HepG2 (cell line): ENCODE measurements around the gene NCS1.

Source experiments
- CTCF ChIP-seq: sonication (generic); formaldehyde crosslinking; IDR thresholded peaks from 2 replicates; pipeline ENCODE4 v1.5.0; 2020; ENCODE audit warnings: mild to moderate bottlenecking, missing genetic modification reagents, moderate library complexity
- ELF3 ChIP-seq: IDR thresholded peaks from 2 replicates; pipeline ENCODE4 v1.6.1; 2016; ENCODE audit warnings: missing genetic modification reagents, missing compliant biosample characterization
- HNF4A ChIP-seq: sonication (generic); formaldehyde crosslinking; IDR thresholded peaks from 2 replicates; pipeline ENCODE4 v1.4.0; 2020; ENCODE audit warnings: missing genetic modification reagents
- PCBP1 ChIP-seq: fragments of 200-400 bp; formaldehyde crosslinking; IDR thresholded peaks from 2 replicates; pipeline ENCODE4 v1.6.1; 2017; ENCODE audit warnings: mild to moderate bottlenecking, low read depth, low read length, borderline replicate concordance
- SAFB2 ChIP-seq: sonication (generic); formaldehyde crosslinking; IDR thresholded peaks from 2 replicates; pipeline ENCODE4 v1.5.1; 2020; ENCODE audit warnings: missing genetic modification reagents, low read depth, mild to moderate bottlenecking, borderline replicate concordance
- ZNF160 ChIP-seq: sonication (generic); formaldehyde crosslinking; IDR thresholded peaks from 2 replicates; pipeline ENCODE4 v1.8.0; 2022; ENCODE audit warnings: mild to moderate bottlenecking, inconsistent platforms, missing genetic modification reagents
- ZNF563 ChIP-seq: sonication (generic); formaldehyde crosslinking; IDR thresholded peaks from 2 replicates; pipeline ENCODE4 v1.8.0; 2022; ENCODE audit warnings: mild to moderate bottlenecking, moderate library complexity, missing genetic modification reagents
- ZNF572 ChIP-seq: sonication (generic); formaldehyde crosslinking; IDR thresholded peaks from 2 replicates; pipeline ENCODE4 v1.5.1; 2020; ENCODE audit warnings: mild to moderate bottlenecking, missing genetic modification reagents
- TF ChIP-seq, protein P1 (sequence below): IDR thresholded peaks from 2 replicates; pipeline ENCODE4 v1.4.0; 2020; ENCODE audit warnings: mild to moderate bottlenecking, missing genetic modification reagents

GRCh38 chr9:130143958-130144366 is 28.2 kb upstream of the NCS1 start:
- TF ChIP-seq, protein P1, sequence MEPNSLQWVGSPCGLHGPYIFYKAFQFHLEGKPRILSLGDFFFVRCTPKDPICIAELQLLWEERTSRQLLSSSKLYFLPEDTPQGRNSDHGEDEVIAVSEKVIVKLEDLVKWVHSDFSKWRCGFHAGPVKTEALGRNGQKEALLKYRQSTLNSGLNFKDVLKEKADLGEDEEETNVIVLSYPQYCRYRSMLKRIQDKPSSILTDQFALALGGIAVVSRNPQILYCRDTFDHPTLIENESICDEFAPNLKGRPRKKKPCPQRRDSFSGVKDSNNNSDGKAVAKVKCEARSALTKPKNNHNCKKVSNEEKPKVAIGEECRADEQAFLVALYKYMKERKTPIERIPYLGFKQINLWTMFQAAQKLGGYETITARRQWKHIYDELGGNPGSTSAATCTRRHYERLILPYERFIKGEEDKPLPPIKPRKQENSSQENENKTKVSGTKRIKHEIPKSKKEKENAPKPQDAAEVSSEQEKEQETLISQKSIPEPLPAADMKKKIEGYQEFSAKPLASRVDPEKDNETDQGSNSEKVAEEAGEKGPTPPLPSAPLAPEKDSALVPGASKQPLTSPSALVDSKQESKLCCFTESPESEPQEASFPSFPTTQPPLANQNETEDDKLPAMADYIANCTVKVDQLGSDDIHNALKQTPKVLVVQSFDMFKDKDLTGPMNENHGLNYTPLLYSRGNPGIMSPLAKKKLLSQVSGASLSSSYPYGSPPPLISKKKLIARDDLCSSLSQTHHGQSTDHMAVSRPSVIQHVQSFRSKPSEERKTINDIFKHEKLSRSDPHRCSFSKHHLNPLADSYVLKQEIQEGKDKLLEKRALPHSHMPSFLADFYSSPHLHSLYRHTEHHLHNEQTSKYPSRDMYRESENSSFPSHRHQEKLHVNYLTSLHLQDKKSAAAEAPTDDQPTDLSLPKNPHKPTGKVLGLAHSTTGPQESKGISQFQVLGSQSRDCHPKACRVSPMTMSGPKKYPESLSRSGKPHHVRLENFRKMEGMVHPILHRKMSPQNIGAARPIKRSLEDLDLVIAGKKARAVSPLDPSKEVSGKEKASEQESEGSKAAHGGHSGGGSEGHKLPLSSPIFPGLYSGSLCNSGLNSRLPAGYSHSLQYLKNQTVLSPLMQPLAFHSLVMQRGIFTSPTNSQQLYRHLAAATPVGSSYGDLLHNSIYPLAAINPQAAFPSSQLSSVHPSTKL (CRISPR knock-in tag), result no peak
- TF ChIP-seq SAFB2 (CRISPR knock-in tag) (no peak), ZNF563 (CRISPR knock-in tag) (no peak), CTCF (no peak), PCBP1 (no peak), HNF4A (CRISPR knock-in tag) (no peak), ZNF160 (CRISPR knock-in tag) (no peak), ELF3 (CRISPR knock-in tag) (no peak), ZNF572 (CRISPR knock-in tag) (no peak)
